NOMO-1 treated with dmso at 0.1 percent for 144 hours (cell line): ENCODE measurements around the gene LHFPL3.
"Not testable (repeated sequence)": the region's sequence is repeated elsewhere in the genome, so short reads cannot be mapped to it uniquely, and the experiment has no call there.

Experiments used
- DNase-seq: peaks from one replicate; lab custom pipeline; 2025; ENCODE audit not compliant: unreplicated experiment; lab: John Stamatoyannopoulos, UW

The LHFPL3 gene

GRCh38 chr7:104926189-104926588 is 597.8 kb downstream of the LHFPL3 start:
- not testable (repeated sequence) for DNase-seq

GRCh38 chr7:104926601-104927041 is 598.2 kb downstream of the LHFPL3 start:
- no peak for DNase-seq

GRCh38 chr7:104927055-104927454 is 598.7 kb downstream of the LHFPL3 start:
- DNase-seq = no peak

- no peak for DNase-seq
Measured at GRCh38 chr7:104928721-104929400, 600.5 kb downstream of the LHFPL3 start.

DNA sequence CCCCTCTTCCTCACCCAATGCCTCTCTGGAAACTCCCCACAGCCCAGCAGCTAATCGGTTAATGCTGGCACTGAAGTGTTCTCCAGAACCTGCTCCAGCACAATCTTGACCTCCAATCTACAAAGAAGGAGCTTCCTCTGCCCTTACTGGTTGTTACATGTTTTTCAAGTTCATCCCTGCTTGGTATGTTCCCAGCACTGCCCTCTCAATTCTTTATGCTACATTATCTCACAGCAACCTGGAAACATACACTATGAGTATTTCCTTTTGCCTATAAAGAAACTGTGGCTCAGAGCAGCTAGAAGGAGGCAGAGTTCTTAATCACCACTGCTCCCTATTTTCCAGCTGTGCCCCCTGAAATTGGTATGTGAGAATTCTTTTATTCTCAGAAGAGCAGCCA is 601.5 kb downstream of the LHFPL3 start:
- no peak for DNase-seq

- DNase-seq = no peak
Measured at GRCh38 chr7:104931181-104931781, 602.9 kb downstream of the LHFPL3 start.

DNA sequence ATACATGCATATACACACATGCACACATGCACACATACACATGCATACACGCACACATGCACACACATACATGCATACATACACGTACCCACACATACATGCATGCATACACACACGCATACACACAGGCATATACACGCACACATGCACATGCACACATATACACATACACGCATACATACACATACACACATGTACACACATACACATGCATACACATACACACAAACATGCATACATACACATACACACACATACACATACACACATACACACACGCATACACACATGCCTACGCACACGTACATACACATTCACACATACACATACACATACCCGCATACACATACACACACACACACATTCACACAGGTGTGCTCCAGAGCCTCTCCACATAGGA is 604.6 kb downstream of the LHFPL3 start:
- DNase-seq = no peak

DNA sequence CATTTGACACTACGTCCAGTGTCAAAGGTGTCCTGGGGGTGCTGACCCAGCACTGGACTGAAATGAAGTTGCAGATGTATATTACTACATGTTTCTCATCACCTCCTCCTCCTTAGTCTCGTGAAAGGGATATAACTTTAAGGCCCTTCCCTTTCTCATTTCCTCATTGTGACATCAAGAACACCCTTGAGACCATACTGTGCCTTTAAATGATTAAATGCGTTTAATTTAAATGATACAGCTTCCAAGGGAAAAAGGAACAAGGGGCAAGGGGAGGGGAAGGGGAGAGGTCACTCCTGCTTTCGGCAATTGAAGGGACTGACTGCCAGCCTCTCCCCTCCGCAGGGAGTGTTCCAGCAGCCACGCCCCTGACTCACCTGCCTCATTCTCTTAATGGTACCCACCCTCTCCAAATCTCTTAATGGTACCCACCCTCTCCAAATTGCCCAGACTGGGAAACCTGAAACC is 605.2 kb downstream of the LHFPL3 start:
- DNase-seq = no peak

DNA sequence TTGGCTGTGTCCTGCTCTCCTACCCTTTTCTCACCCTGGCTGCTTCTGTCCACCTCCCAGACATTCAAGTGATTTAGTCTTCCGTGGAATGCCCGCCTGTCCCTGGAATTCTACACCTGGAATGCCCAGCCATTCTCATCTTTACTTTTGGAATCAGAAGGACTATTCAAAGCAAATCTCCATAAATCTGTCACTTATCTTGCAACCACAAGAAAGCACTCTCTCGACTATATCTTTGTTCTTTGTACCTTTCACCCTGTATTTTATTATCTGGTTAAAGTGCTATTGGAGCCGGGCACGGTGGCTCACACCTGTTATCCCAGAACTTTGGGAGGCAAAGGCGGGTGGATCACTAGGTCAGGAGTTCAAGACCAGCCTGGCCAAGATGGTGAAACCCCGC is 606.3 kb downstream of the LHFPL3 start:
- DNase-seq = no peak

GRCh38 chr7:104935276-104935675 is 606.9 kb downstream of the LHFPL3 start:
- DNase-seq = no peak

GRCh38 chr7:104936546-104936945 is 608.1 kb downstream of the LHFPL3 start:
- no peak for DNase-seq

DNA sequence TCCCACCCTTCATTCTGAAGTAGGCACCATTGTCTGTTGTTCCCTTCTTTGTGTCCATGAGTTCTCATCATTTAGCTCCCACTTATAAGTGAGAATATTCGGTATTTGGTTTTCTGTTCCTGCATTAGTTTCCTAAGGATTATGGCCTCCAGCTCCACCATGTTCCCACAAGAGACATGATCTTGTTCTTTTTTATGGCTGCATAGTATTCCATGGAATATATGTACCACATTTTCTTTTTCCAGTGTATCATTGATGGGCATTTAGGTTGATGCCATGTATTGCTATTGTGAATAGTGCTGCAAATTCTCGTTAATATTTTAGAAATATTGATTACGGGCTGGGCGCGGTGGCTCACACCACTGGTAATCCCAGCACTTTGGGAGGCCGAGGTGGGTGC is 609.1 kb downstream of the LHFPL3 start:
- DNase-seq = not testable (repeated sequence)

DNA sequence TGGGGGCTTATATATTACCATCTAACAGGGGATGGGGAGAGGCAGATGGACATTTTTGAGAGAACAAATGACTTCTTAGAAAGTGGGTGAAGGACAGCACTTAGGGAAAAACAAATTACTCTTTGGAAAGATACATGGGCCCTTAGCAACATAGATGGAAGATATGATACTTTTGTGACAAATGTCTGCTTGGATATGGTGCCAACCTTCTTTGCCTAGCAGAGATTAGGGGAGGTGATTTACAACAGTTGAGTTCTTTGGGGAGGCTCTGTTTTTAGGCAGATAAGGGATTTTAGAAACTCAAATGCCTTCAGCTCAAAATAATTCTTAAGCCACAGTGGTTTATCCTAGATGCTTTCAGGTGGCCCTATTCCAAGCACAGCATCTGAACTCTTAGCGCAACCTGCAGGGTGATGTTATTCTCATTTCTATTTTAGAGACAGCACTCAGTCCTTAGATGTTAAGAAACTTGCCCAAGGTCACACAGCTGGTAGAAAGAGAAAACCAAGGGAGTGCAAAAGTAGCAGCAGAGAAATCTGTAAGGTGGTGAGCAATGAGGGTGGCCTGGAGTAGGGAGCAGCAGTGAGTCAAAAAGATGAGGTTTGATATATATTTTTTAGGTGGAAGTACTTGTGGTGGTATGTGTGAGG is 610.5 kb downstream of the LHFPL3 start:
- DNase-seq = no peak

DNA sequence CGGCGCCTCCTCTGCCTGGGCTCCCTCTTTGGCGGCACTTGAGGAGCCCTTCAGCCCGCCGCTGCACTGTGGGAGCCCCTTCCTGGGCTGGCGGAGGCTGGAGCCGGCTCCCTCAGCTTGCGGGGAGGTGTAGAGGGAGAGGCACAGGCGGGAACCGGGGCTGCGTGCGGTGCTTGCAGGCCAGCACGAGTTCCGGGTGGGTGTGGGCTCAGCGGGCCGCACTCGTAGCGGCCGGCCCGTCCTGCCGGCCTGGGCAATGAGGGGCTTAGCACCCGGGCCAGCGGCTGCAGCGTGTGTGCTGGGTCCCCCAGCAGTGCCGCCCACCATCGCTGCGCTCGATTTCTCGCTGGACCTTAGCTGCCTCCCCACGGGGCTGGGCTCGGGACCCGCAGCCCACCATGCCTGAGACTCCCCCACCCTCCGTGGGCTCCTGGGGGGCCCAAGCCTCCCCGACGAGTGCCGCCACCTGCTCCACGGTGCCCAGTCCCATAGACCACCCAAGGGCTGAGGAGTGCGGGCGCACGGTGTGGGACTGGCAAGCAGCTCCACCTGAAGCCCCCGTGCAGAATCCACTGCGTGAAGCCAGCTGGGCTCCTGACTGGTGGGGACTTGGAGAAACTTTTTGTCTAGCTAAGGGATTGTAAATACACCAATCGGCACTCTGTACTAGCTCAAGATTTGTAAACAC is 611.8 kb downstream of the LHFPL3 start:
- DNase-seq = no peak

DNA sequence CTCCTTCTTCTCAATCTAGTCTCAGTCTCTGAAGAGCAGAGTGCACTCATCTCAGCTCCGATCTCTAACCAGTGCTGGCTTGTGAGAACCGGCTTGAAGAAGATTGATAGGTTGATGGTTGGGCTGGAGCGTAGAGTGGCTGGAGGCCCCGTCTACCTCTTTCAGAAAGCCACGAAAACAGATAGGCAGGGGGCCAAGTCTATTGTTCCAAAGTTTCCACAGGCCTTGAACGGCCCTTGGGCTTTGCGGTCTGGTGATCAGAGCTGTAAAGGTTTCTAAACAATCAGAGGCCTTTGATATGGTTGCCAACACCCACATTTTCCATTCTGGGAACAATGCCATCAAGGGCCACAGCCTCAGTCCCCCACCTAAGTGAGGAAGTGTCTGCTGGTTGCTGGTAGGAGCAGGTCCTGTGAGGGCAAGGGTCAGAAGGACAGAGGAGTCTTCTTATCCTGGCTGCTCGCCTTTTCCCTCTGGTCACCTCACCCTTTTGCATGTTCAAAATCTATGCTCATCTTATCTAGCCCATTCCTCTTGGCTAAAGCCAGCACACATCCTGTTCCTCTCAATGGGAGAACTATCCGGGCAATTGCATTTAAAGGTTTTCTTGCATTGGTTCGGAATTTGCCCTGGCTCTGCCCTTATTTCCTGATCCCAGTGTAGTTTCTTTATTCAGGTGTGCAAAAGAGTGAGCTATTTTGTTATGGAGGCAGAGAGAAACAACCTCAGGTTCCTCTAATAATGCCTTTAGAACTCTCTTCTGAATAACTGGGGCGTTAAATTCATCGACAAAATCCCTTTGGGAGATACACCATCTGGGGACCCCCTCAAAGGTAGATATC is 615.3 kb downstream of the LHFPL3 start:
- no peak for DNase-seq

DNA sequence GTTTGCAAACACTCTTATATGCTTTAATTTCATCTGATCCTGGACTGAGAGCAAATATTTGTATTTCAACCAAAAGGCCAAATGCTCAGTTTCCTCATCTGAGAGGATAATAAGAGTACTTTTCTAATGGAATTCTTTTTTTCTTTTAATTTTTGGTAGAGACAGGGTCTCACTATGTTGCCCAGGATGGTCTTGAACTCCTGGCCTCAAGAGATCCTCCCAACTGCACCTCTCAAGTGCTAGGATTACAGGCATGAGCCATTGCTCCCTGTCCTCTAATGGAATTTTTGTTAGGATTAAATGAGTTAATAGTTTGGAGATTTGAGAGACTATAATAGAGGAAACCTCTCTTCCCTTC is 617.2 kb downstream of the LHFPL3 start:
- DNase-seq = no peak

GRCh38 chr7:104946338-104946737 is 617.9 kb downstream of the LHFPL3 start:
- DNase-seq = no peak

- no peak for DNase-seq
Measured at GRCh38 chr7:104950006-104950405, 621.6 kb downstream of the LHFPL3 start.

DNA sequence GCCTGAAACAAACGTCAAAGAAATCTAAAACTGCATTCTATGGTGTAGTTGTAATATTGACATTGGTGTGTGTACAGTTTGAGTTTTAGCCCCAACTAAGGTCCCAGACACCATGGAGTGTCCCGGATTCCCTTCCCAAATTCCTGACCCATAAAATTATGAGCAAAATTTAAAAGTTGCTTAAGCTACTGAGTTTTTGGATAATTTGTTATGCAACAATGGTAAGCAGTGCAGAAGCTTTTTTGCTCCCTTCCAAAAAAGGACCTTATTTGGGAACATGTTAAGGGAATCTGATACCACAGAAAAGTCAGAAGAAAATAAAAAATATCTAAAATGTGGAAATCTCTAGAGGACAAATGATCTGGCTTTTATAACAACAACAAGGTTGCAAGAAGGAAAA is 622.4 kb downstream of the LHFPL3 start:
- no peak for DNase-seq

GRCh38 chr7:104951546-104951945 is 623.1 kb downstream of the LHFPL3 start:
- no peak for DNase-seq

DNA sequence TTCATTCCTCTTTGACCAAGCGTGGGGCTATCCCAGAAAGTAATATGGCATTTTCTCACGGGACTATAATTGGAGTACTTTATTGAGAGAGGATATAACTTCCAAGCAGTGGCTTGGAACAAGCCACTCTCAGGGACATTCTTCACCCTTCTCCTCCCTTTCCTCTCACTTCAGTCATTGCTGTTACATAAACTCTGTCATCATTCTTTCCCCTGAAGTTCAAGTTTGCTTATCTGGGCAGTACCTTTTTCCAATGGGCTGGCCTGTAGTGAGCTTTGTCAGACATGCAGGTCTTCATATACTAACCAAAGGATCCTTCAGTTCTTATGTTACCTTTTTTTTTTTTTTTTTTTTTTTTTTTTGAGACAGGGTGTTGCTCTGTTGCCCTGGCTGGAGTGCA is 626.9 kb downstream of the LHFPL3 start:
- no peak for DNase-seq
